ENCODE measurements around the gene EMILIN2. TPM values are rescaled to one million over a fixed set of nuclear protein-coding genes. Genes with fewer than 3 reads are reported as not detected.
"Not testable (repeated sequence)": the region's sequence is repeated elsewhere in the genome, so short reads cannot be mapped to it uniquely, and the experiment has no call there.

EMILIN2 gene
- total RNA-seq (2014; rRNA removed; shearing (Covaris generic)), result 16.4 and 17.7 TPM in 2 replicates
- 29.5 and 33.8 TPM in 2 replicates for polyA plus RNA-seq (2015; cell fraction: cytosol; rRNA removed)
- 13.3 and 24.3 TPM in 2 replicates for polyA plus RNA-seq (2015; cell fraction: nucleus; rRNA removed)

DNA sequence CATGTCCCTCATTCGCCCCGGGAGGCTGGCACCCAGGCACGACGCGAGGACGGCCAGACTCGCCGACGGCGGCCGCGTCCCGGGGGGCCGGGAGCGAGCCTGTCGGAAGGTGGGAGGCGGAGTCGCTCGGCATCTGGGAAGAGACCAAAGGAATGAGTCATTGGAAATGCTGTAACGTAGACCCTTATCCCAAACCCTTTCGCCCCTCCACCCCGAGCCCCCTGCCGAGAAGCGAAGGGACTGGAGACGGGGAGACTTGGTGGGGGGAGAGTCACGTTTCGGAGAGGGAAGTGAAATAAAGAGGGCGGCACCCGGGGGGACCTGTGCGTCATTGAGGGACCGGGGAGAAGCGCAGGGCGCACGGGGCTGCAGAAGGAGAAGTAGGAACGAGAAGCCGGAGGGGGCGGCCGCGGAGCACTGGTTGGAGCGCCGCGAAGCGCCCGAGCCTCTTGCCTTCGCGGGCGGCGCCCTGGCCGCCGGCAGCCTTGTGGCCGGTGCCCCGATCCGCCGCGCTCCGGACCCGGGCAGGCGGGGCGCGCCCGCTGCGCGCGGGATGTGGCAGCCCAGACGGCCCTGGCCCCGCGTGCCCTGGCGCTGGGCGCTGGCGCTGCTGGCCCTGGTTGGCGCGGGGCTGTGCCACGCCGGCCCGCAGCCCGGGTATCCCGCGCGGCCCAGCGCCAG, at the start of gene EMILIN2:
EMILIN2 (plus strand) TSS at position 371 of the 681 bp plus-strand sequence; CDS start at position 554, 183 bp downstream.
- in situ Hi-C loops (cut with HindIII; ENCODE audit: low pct_unique_long_range_greater_than_20kb, low sequenced_read_pairs), result no loop called here
- DNase-seq (ENCODE audit: low read depth, low spot score), result no peak

GRCh38 chr18:2797951-2798350, 48.9 kb upstream of the EMILIN2 start:
- in situ Hi-C loops (cut with HindIII; ENCODE audit: low pct_unique_long_range_greater_than_20kb, low sequenced_read_pairs), result no loop called here

GRCh38 chr18:2799369-2799768, 47.4 kb upstream of the EMILIN2 start:
- in situ Hi-C loops (cut with HindIII; ENCODE audit: low pct_unique_long_range_greater_than_20kb, low sequenced_read_pairs), result no loop called here
- no peak for DNase-seq (ENCODE audit: low read depth, low spot score)

More at GRCh38 chr18:2797951-2798350, 48.9 kb upstream of the EMILIN2 start:
- no peak for DNase-seq (ENCODE audit: low read depth, low spot score)

GRCh38 chr18:2805970-2806943, 40.5 kb upstream of the EMILIN2 start:
- in situ Hi-C loops (cut with HindIII; ENCODE audit: low pct_unique_long_range_greater_than_20kb, low sequenced_read_pairs), result no loop called here
- DNase-seq (ENCODE audit: low read depth, low spot score), result no peak

GRCh38 chr18:2808640-2809039, 38.2 kb upstream of the EMILIN2 start:
- DNase-seq (ENCODE audit: low read depth, low spot score), result not testable (repeated sequence)

GRCh38 chr18:2809666-2810183, 37.1 kb upstream of the EMILIN2 start:
- DNase-seq (ENCODE audit: low read depth, low spot score); in situ Hi-C loops (cut with HindIII; ENCODE audit: low pct_unique_long_range_greater_than_20kb, low sequenced_read_pairs): not testable (repeated sequence)

More at GRCh38 chr18:2808640-2809039, 38.2 kb upstream of the EMILIN2 start:
- in situ Hi-C loops (cut with HindIII; ENCODE audit: low pct_unique_long_range_greater_than_20kb, low sequenced_read_pairs), result not testable (repeated sequence)

DNA sequence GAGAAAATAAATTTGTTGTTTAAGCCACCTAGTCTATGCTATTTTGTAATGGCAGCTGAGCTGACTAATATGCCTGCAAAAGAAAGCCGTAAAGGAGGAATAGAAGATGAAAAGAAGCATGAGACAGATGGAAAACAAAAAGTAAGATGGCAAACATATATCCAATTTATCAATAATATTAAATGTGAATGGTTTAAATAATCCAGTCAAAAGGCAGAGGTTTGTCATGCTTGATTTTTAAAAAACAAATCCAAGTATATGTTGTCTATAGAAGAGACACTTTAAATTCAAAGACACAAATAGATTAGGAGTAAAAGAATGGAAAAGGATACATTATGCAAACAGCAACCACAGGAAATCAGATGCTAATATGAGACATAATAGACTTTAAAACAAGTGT, 35.4 kb upstream of the EMILIN2 start:
- in situ Hi-C loops (cut with HindIII; ENCODE audit: low pct_unique_long_range_greater_than_20kb, low sequenced_read_pairs), result no loop called here
- no peak for DNase-seq (ENCODE audit: low read depth, low spot score)

GRCh38 chr18:2814928-2815327, 31.9 kb upstream of the EMILIN2 start:
- in situ Hi-C loops (cut with HindIII; ENCODE audit: low pct_unique_long_range_greater_than_20kb, low sequenced_read_pairs), result no loop called here

GRCh38 chr18:2818281-2818680, 28.5 kb upstream of the EMILIN2 start:
- in situ Hi-C loops (cut with HindIII; ENCODE audit: low pct_unique_long_range_greater_than_20kb, low sequenced_read_pairs), result no loop called here
- DNase-seq (ENCODE audit: low read depth, low spot score), result peak; percentile 20

More at GRCh38 chr18:2814928-2815327, 31.9 kb upstream of the EMILIN2 start:
- no peak for DNase-seq (ENCODE audit: low read depth, low spot score)

DNA sequence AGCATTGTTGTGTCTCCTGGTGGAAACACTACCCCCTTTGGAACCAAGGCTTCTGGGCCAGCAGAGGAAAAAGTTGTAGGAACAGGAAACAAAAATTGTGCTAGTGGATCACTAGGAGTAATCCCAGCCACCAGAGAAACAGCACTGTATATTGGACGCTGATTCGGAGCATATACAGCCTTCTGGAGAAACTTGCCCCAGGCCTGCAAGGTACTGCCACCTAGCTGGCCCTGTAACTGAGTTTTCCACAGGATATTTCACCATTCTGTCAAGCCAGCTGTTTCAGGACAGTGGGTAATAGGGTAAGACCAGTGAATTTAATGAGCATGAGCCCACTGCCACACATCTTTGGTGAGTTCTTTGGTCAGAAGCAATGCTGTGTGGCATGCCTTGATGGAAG, 25.1 kb upstream of the EMILIN2 start:
- no peak for DNase-seq (ENCODE audit: low read depth, low spot score)
- in situ Hi-C loops (cut with HindIII; ENCODE audit: low pct_unique_long_range_greater_than_20kb, low sequenced_read_pairs), result no loop called here

- in situ Hi-C loops (cut with HindIII; ENCODE audit: low pct_unique_long_range_greater_than_20kb, low sequenced_read_pairs), result no loop called here
- DNase-seq (ENCODE audit: low read depth, low spot score), result no peak
These were observed 24.4 kb upstream of the EMILIN2 start for GRCh38 chr18:2822213-2822921.

DNA sequence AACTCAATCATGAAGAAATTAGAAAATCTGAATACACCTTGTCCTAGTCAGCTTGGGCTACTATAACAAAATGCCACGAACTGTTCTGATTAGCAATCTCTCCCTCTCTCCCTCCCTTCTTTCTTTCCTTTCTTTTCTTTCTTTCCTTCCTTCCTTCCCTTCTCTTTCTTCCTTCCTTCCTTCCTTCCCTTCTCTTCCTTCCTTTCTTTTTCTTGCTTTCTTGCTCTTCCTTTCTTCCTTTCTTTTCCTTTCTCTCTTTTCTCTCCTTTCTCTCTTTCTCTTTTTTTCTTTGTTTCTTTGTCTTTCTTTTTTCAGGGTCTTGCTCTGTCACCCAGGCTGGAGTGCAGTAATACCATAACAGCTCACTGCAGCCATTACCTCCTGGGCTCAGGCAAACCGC, 23.6 kb upstream of the EMILIN2 start:
- in situ Hi-C loops (cut with HindIII; ENCODE audit: low pct_unique_long_range_greater_than_20kb, low sequenced_read_pairs), result no loop called here
- DNase-seq (ENCODE audit: low read depth, low spot score), result no peak

DNA sequence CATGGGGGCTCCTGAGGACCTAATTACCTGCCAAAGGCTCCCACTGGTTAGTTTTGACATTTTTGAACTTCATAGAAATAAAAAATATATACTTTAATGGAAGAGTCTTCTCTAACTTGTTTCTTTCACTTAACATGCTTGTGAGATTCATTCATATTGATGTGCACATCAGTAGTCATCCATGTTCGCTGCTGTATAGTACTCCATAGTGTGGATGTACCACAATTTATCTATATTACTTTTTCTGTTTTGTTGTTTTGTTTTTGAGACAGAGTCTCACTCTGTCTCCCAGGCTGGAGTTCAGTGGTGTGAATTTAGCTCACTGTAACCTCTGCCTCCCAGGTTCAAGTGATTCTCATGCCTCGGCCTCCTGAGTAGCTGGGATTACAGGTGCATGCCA, 22.8 kb upstream of the EMILIN2 start:
- in situ Hi-C loops (cut with HindIII; ENCODE audit: low pct_unique_long_range_greater_than_20kb, low sequenced_read_pairs), result no loop called here
- no peak for DNase-seq (ENCODE audit: low read depth, low spot score)

GRCh38 chr18:2824865-2825264, 21.9 kb upstream of the EMILIN2 start:
- no peak for DNase-seq (ENCODE audit: low read depth, low spot score)
- in situ Hi-C loops (cut with HindIII; ENCODE audit: low pct_unique_long_range_greater_than_20kb, low sequenced_read_pairs), result no loop called here

DNA sequence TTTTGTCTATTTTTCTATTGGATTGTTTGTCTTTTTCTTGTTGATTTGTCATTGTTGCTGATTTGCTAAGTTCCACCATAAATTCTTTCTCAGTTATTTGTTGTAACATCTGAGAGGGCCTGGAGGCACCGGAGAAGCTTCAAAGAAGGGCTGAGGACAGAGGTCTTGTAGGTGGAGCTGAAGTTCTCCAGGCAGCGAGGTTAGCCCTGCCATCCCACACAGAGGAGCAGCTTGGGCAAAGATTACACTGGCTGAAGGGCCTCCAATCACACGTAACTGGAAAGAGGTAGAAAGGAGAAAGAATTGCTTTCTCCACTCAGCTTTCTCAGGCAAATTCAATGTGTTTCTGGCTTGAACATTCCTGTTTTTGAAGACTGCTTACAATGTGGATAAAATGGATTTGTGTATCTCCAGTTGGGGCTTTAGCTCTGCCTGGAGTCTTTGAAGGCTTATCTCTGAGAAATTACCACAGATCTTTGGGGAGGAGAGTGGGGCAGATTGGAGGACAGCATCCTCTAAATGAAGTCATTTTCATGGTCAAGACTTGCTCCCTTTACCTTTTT, 21.1 kb upstream of the EMILIN2 start:
- no peak for DNase-seq (ENCODE audit: low read depth, low spot score)
- in situ Hi-C loops (cut with HindIII; ENCODE audit: low pct_unique_long_range_greater_than_20kb, low sequenced_read_pairs), result no loop called here

- DNase-seq (ENCODE audit: low read depth, low spot score), result no peak
- in situ Hi-C loops (cut with HindIII; ENCODE audit: low pct_unique_long_range_greater_than_20kb, low sequenced_read_pairs), result no loop called here
These were observed 20.2 kb upstream of the EMILIN2 start for GRCh38 chr18:2826581-2826980.

GRCh38 chr18:2827061-2827460, 19.7 kb upstream of the EMILIN2 start:
- in situ Hi-C loops (cut with HindIII; ENCODE audit: low pct_unique_long_range_greater_than_20kb, low sequenced_read_pairs), result no loop called here
- no peak for DNase-seq (ENCODE audit: low read depth, low spot score)
